NCI-H2081 treated with DMSO at 0.1 percent for 48 hours (cell line): Measurements from ENCODE around the gene IGF2R.
"Not testable (repeated sequence)": the region's sequence is repeated elsewhere in the genome, so short reads cannot be mapped to it uniquely, and the experiment has no call there.

ENCODE experiments used
- DNase-seq: peaks from one replicate; lab custom pipeline; 2025; lab: John Stamatoyannopoulos, UW

IGF2R gene

DNA sequence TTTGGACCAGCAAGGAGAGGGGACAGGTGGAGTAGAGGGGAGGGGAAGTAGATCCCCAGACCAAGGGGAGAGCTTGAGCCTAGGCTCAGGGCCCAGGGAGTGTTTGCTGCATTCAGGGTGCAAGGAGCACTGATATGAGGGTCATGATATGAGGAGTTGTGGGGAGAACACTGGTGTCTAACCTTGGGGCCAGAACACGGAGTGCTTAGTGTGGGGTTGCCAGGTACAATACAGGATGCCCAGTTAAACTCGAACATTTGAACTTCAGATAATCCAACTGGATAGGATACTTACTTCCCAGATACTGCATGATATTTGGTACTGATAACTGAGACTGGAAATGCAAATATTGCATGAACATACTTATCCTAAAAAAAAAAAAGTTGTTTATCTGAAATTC is 155.1 kb downstream of the IGF2R start:
- DNase-seq: no peak

DNA sequence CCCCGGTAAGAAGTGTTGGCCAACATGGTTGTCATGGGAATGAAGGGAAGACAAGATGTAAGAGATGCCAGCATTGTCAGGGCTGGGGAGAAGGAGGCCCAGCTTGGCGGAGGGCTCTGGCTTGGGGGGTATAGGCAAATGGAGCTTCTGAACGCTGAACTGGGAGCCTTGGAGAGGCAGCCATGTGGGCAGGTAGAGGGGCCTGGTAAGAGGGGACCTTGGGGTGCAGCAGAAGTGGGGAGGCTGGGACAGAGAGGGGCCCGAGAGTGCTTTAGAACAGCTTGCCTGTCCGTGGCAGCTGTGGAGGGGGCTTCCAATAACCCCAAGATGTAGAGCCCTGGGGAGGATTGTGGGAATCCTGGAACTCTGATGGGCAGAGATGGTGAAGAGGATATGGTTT is 155.7 kb downstream of the IGF2R start:
- DNase-seq: no peak

DNA sequence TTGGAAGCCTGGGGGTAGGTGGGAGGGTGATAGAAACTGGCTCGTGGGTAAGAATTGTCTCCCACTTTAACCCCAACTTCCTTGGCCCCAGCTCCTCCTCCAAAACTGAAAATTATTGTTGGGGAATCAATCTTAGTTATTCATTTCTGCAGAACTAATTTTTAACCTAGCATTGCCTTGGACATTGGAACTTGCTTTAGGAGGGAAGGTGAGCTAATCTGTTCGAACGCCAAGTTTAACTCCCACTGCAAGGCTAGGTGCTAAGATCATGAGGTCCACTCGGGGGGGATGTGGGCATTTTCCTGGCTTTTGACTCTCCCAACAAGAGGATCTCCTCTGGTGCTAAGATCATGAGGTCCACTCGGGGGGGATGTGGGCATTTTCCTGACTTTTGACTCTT is 156.2 kb downstream of the IGF2R start:
- DNase-seq: not testable (repeated sequence)

DNA sequence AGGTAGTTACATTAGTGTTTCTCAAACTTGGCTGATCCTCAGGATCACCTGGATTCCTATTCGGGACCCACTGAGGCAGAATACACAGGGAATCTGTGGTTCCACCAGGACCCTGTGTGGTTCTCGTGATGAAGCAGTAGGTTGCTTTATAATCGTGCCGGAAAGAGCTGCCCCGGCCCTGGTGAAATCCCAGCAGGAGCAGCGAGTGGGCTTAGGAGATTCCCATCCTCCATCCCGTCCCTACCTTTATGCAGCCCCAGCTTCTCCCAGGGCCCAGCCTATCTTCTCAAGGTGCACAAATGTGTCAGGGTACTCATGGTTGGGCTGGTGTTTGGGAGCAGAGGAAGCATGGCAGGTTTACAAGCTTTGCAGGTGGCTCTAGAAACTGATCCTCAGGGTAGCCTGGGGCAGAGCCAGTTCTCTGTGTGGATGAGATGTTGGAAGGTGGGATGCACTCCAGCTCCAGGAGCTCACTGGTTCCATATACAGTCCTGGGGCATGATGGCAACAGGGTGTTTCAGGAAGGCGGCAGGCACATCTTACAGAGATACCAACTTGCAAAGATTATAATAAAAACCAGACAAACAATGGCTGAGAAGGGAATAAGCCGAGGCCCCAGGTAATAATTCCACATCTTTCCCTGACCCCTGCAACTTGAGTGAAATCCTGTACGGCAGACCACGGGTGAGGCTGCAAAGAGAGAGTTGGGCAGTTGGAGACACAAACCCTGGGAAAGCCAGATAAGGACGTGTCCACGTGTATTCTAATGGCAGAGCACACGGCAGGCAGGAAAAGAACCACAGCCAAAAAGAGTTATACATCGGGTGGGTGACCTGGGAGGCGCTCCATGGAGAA is 158.6 kb downstream of the IGF2R start:
- DNase-seq: no peak

DNA sequence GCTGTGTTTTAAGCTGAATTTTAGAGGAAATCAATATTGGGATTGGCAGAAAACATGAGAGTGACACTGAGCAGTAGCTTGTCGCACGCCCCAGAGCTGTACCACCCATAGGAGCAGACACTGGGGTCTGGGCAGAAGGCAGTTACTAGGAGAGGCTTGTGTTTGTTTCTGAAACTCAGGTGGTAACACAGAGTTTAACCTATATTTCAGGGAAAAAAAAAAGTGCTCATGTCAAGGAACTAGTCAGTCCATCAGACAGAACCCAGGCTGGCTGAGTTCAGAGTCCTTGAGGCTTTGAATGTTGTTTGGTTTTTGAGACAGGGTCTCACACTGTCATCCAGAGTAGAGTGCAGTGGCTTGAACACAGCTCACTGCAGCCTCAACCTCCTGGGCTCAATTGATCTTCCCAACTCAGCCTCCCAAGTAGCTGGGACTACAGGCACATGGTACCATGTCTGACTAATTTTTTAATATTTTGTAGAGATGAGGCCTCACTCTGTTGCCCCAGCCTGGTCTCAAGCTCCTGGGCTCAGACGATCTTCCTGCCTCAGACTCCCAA is 159.3 kb downstream of the IGF2R start:
- DNase-seq: no peak

DNA sequence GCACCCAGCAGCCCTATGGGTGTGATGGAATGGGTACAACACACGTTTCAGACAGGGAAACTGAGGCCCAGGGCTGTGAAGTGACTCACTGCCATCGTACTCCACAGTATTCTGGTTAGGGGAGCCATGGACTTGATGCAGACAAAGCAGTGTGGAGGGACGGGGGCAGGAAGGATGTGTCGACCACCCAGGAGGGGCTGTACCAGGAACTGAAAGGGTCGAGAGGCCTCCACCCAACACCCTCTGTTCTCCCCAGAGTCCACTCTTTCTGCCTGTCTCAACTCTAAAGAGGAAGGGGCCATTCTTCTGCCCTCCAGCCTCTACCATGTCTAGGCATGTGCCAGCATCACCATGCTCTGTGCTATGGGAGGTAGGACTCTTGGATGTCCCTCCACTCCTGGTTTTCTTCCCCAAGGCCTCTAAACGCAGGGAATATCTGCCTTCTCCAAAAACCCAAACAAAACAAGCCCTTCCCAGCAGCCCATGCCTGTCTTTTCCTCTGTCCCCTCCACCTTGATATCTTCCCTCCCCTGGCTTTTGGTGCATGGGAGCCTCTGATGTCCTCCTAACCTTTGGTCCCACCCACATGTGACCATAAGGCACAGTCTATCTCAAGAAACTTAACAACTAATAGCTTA is 160.1 kb downstream of the IGF2R start:
- no peak for DNase-seq

DNA sequence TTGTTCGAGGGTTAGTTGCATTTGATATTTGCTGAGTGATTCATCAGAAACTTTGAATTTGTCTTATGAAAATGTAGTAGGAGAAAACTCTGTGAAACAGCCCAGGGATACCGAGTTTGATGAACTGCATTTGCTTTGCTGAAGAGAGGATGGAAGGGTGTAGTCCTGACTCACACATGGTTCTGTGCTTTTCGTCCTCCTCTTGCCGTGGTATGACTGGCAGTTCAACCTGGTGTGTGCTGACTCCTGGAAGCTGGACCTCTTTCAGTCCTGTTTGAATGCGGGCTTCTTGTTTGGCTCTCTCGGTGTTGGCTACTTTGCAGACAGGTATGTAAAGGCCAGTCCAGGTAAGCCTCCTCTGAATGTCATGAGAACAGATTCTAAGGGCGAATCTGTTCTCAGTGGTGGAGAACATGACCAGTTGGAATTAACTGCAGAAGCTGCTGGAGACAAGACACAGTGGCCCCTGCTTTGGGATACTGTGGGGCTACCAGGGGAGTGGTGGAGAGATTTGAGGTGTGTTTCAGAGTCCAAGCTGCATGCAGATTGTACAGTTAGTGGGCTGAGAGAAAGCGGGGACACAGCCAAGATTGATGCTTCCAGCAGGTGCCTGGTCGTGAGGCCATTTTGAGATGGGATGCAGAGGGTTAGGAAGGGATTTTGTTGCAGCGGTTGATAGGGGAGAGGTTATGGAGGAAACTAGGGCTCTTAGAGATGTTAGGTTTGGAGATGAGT is 161.2 kb downstream of the IGF2R start:
- DNase-seq: no peak

DNA sequence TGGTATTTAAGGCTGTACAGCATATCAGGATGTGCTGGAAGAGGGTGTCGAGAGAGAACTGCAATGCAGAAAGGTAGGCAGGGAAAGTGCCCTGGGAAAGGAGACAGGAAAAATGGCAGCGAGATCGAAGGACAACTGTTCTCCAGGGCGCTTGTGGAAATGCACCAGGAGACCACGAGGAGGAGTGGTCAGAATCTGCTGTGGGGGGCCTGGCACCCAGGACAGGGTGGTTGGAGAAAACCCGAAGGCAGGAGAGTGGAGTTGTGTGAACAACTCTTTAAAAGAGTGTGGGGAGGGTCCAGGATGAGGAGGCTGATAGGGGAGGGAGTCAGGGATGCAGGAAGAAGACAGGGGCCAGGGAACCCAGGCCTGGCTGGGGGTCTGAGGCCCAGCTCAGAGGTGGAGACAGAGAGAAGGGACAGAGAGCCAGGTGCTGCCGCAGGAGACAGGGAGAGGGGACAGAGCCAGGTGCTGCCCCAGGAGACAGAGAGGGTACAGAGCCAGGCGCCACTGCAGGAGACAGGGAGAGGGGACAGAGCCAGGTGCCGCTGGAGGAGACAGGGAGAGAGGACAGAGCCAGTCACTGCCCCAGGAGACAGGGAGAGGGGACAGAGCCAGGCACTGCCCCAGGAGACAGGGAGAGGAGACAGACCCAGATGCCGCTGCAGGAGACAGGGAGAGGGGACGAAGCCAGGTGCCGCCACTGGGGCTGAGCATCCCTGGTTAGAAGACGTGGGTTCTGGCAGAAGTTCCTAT is 162.0 kb downstream of the IGF2R start:
- DNase-seq: no peak

DNA sequence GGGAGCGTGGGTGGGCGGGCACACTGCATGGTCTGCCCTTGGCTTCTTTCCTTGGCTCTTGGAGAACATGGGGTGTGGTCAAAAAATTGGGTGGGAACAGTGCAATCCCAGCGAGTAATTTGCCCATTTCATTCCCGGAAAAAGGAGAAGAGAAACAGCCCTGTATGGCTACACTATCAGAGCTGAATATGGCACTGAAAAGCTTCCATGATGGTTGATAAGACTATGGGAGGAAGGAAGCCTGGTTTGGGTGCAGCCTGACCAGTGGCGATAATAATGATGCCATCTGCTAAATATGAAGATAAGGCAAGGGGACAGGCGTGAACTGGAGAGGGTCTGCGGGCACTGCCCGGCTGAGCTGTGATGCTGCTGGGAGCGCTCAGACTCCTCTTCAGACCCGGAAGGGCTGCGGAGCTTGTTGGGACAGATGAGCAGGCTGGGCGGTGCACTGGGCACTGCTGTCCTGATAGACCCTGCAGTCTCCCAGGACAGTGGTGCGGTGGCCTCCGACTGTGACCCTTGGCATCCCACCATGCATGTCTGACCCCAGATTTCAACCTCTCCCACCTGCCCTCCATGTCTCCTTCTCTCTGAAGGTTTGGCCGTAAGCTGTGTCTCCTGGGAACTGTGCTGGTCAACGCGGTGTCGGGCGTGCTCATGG is 162.9 kb downstream of the IGF2R start:
- no peak for DNase-seq

DNA sequence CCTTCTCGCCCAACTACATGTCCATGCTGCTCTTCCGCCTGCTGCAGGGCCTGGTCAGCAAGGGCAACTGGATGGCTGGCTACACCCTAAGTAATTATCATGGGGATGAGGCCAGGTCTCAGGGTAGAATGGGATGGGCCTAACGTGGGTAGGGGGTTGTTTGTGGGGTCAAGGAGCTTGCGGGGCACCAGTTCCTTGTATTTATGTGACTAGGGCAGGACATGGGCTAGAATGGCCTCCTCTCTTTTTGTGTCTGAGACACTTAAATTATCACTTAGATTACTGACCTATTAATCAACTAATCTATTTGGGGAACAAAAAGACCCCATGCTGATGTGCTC is 163.4 kb downstream of the IGF2R start:
- DNase-seq: no peak

DNA sequence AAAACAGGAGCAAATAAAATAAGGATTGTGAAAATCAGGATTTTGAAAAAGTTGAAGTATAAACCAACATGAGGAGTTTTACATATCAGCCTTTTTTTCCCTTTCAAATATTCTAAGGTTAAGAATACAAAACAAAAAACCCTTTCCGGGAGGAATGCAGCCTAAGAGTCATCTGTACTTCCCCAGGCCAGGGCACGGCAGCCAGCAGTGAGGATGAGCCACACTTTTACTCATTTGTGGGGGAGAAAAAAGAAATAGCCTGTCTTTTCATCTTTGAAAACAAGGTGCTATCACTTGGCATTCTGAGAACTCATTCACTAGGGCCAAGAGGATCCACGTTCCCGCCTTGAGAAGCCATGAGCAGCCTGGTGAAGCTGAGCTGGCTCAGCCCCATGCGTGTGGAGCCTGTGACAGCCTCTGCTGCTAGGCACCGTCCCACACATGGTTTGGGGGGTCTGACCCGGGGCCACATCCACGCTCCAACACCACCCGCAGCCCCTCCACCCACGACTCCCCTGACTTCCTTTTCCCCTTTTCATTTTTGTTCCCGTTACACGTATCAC is 164.0 kb downstream of the IGF2R start:
- DNase-seq: no peak

DNA sequence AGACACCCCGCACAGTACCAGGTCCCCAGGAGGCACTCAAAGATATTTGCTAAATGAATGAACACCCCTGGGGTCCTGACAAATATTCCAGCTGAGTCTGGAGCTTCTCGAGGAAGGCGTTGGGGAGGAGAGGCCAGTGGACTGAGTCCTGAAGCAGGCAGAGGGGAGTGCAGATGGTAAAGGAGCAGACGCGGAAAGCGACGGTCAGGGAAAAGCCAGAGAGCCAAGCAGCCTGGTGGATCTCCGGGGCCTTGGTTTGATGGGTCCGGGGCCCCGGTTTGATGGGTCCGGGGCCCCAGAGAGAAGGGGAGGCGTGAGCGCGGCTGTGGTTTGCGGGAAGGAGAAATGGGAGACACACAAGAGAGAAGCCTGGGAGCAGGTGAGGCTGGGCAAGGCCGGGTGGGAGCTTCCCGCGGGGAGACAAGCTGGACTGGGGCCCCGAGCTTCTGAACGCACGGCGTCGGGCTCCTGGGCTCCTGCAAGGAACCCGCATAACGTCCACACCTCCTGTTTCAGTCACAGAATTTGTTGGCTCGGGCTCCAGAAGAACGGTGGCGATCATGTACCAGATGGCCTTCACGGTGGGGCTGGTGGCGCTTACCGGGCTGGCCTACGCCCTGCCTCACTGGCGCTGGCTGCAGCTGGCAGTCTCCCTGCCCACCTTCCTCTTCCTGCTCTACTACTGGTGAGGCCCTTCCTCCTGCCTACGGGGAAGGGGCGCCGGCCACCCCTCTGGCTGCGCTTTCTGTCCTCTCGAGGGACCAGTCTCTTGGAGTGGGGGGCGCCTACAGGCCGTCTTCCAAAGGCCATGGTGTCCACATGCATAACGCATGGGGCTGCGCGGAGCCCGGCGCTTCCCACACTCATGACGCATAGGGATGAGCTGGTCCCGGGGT is 164.8 kb downstream of the IGF2R start:
- no peak for DNase-seq

DNA sequence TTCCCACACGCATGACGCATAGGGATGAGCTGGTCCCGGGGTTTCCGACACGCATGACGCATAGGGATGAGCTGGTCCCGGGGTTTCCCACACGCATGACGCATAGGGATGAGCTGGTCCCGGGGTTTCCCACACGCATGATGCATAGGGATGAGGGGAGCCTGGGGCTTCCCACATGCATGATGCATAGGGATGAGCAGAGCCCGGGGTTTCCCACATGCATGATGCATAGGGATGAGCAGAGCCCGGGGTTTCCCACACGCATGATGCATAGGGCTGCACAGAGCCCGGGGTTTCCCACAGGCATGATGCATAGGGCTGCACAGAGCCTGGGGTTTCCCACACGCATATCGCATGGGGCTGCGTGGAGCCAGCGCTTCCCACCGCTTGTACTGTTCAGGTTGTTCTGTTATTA is 165.5 kb downstream of the IGF2R start:
- DNase-seq: not testable (repeated sequence)

DNA sequence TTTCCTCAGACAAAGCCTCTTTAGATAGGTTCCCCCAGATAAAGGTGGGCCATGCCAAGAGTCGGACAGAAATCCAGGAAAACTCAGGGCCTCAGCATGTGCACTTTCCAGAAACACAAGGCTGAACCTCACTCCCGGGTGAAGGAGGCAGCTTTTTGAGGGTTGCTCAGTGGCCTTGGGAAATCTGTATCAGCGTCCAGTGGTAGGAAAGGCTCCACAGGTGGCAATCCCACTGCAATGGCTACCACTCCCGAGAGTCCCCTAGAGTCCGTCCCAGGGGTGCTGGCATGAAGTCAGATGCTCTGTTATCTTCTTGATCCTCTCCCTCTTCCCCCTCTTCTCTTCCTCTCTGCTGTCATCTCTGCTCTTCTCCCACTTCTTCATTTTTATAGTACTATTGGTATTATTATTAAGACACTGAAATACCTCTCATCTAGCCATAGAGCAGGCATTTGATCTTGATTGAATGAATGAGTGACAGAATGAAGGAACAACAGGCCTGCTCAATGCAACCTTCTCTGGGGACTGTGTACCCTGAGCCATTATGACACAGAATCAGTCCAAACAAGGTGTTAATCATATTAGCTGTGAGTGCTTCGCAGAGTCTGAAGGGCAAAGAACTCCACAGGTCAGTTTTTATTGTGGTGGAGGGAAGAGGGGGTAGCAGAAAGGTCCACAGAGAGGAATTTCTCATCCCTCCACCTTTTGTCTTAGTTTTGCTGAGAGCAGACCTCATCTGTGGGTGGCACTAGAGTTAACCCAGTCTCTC is 166.1 kb downstream of the IGF2R start:
- no peak for DNase-seq

DNA sequence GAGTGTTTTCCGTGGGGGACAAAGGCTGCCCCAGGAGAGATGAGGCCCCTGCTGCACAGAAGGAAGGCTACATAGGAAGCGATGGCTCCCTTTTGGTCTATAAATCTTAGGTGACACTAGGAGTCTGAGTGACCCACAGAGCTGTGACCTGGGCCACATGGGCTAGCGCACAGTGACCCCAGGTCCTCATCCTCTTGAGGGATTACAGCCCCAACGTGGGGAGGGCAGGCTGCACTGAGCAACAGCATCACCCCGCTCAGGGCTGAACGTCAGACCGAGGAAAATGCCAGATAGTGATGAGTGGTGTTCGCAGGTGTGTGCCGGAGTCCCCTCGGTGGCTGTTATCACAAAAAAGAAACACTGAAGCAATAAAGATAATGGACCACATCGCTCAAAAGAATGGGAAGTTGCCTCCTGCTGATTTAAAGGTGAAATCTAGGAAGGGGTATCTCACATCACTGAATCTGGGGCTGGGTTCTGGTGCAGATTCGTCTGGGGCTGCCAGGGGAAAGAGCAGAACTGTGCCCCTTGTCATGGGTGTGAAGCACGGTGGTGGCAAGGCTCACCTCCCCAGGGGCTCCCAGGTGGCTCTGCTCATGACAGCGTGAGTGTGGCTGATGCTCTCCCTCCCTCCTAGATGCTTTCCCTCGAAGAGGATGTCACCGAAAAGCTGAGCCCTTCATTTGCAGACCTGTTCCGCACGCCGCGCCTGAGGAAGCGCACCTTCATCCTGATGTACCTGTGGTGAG is 167.2 kb downstream of the IGF2R start:
- DNase-seq: no peak

DNA sequence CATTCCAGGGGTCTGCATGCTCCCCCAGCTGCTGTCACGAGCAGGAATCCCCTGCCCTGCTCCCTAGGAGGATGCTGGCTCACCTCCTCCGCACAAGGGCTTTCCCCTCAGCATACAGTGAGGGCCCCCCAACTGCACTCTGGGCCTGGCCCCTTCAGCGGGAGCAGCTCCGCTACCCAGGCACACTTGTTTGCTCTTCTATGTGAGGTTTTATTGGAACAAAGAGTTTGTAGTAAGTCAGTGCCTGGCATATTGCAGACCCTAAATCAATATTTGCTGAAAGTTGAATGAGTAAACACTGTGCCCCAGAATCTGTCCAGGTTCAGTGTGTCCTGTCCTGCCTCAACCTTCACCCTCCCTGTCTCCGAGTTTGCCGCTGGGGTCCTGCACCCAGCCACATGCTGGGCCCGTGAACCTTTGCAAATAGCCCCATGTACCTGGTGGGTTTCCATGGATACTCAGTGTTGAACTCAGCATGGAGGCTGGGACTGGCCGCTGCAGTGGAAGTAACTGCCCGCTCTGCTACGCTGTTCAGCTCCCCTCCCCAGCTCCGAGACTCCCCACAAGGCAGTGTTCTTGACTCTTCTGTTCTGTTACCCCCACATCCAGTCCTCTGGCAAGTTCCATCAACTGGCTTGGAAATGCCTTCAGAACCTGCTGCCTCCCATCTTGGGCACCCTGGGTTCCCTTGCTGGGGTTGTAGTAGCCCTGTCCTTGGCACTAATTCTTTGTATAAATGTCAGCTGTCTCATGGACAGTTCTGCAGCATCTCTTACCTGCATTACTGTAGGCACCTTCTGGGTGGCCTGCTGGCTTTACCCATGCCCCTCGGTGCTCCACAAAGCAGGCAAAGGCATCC is 168.5 kb downstream of the IGF2R start:
- DNase-seq: no peak

DNA sequence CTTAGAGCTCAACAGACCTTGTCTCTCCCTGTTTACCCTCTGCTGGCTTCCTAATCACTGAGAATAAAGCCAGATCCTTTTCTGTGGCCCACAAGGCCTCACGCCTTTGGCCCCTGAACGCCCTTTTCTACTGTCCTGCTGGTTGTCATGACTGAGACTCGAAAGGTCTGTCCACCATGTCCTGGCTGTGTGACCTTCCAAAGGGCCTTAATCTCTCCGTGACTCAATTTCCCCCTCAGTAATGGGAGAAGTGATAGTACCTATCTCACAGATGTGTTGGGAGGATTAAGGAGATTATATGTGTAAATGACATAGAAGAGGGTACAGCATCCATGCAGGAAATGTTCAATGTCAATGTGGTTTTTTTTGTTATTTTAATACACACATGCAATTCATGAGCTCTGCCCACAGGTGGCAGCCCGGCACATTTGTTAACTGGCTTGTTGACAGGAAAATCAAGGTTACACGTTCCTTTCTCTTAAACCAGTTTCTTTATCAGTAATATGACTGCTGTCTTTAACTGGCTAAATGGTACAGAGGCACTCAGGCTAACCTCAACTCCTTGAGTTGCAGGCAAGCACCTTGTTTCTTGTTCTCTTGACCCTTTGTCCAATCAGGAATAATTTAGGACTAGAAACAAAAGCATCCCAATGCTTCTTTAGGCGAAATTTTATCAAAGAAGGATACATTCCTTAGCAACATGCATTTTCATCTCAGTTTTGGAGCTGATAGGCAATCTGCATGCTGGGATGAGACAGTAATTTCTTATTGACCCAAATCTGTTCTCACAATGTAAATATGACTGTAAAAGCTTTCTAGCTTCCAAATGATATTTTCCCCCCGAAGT is 169.3 kb downstream of the IGF2R start:
- no peak for DNase-seq
